ENCODE data around the gene PDE6B.

- no peak for TF ChIP-seq POLR2AphosphoS5 (IDR thresholded peaks at IDR 0.05)
- TF ChIP-seq, protein P1, sequence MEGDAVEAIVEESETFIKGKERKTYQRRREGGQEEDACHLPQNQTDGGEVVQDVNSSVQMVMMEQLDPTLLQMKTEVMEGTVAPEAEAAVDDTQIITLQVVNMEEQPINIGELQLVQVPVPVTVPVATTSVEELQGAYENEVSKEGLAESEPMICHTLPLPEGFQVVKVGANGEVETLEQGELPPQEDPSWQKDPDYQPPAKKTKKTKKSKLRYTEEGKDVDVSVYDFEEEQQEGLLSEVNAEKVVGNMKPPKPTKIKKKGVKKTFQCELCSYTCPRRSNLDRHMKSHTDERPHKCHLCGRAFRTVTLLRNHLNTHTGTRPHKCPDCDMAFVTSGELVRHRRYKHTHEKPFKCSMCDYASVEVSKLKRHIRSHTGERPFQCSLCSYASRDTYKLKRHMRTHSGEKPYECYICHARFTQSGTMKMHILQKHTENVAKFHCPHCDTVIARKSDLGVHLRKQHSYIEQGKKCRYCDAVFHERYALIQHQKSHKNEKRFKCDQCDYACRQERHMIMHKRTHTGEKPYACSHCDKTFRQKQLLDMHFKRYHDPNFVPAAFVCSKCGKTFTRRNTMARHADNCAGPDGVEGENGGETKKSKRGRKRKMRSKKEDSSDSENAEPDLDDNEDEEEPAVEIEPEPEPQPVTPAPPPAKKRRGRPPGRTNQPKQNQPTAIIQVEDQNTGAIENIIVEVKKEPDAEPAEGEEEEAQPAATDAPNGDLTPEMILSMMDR (IDR thresholded peaks at IDR 0.05) = no peak
- no peak for TF ChIP-seq POLR2A (IDR thresholded peaks at IDR 0.05)
- TF ChIP-seq EP300 (IDR thresholded peaks at IDR 0.05) = no peak
Measured at GRCh38 chr4:577499-578450, 47.6 kb upstream of the PDE6B start.

Measured in upper lobe of left lung (tissue), 4 donors.